T-helper 2 cell treated with Interferon-gamma antibody and Interleukin-4, amounts not matched to agents 100 ng/mL and 5 ng/mL, for 36 hours (primary cell): ENCODE results near the gene SCYL2. TPM values are rescaled to one million over a fixed set of nuclear protein-coding genes. Genes with fewer than 3 reads are reported as not detected.
"Not testable (repeated sequence)": the region's sequence is repeated elsewhere in the genome, so short reads cannot be mapped to it uniquely, and the experiment has no call there.

ENCODE experiments used
- intact Hi-C: fragments of 100-400 bp; cut with micrococcal nuclease; formaldehyde crosslinking; loops from one replicate; pipeline ENCODE4 v1.15.1; 2023
- total RNA-seq: library from RNA; stranded (reverse); gene quantifications from 2 replicates; pipeline ENCODE4 v1.2.3, GENCODE V29; 2022

The SCYL2 gene
- total RNA-seq, result 32.0 and 37.7 TPM in 2 replicates

GRCh38 chr12:100266835-100267602, at the start of gene SCYL2, which contains the start of gene DEPDC4:
Gene SCYL2 (plus strand): TSS chr12:100267177. CDS start chr12:100282971, 15,794 bp downstream.
Gene DEPDC4 (minus strand): TSS chr12:100267079. CDS start chr12:100267076, 3 bp downstream.
- intact Hi-C loops, result loop anchor here (1.0 to 2.0 kb wide), 5 partner anchors 67 to 1764 kb away; partner anchors contain the start of genes ACTR6, BLTP3B and SLC25A3

GRCh38 chr12:100219328-100220109, 47.5 kb upstream of the SCYL2 start:
- intact Hi-C loops, result no loop called here

GRCh38 chr12:100221523-100221922, 45.5 kb upstream of the SCYL2 start:
- intact Hi-C loops, result no loop called here

GRCh38 chr12:100222173-100222572, 44.8 kb upstream of the SCYL2 start:
- intact Hi-C loops, result not testable (repeated sequence)

GRCh38 chr12:100225491-100225890, 41.5 kb upstream of the SCYL2 start:
- intact Hi-C loops, result no loop called here

- intact Hi-C loops, result no loop called here
Measured at GRCh38 chr12:100229036-100229635, 37.8 kb upstream of the SCYL2 start.

- intact Hi-C loops, result loop anchor here (5.0 kb wide), 1 partner anchor 512 kb away; no protein-coding TSS in a partner anchor
Measured at GRCh38 chr12:100229876-100230275, 37.1 kb upstream of the SCYL2 start.

GRCh38 chr12:100231873-100232272, 35.1 kb upstream of the SCYL2 start:
- intact Hi-C loops, result loop anchor here (5.0 kb wide), 1 partner anchor 510 kb away; no protein-coding TSS in a partner anchor

- intact Hi-C loops, result loop anchor here (1.0 to 5.0 kb wide), 3 partner anchors 170 to 508 kb away; no protein-coding TSS in a partner anchor
Measured at GRCh38 chr12:100234166-100234565, 32.8 kb upstream of the SCYL2 start.

- intact Hi-C loops, result loop anchor here (1.0 to 5.0 kb wide), 3 partner anchors 170 to 508 kb away; no protein-coding TSS in a partner anchor
Measured at GRCh38 chr12:100234591-100235304, 32.2 kb upstream of the SCYL2 start.

GRCh38 chr12:100238801-100239200, 28.2 kb upstream of the SCYL2 start:
- intact Hi-C loops, result no loop called here

GRCh38 chr12:100239589-100239988, 27.4 kb upstream of the SCYL2 start:
- intact Hi-C loops, result no loop called here

- intact Hi-C loops, result no loop called here
Measured at GRCh38 chr12:100243137-100243536, 23.8 kb upstream of the SCYL2 start.

GRCh38 chr12:100247765-100248164, 19.2 kb upstream of the SCYL2 start:
- intact Hi-C loops, result no loop called here

GRCh38 chr12:100248886-100249285, 18.1 kb upstream of the SCYL2 start:
- intact Hi-C loops, result no loop called here

GRCh38 chr12:100249941-100250340, 17.0 kb upstream of the SCYL2 start:
- intact Hi-C loops, result no loop called here

GRCh38 chr12:100251917-100252316, 15.1 kb upstream of the SCYL2 start:
- intact Hi-C loops, result no loop called here

GRCh38 chr12:100253437-100253836, 13.5 kb upstream of the SCYL2 start:
- intact Hi-C loops, result no loop called here

- intact Hi-C loops, result no loop called here
Measured at GRCh38 chr12:100254876-100255275, 12.1 kb upstream of the SCYL2 start.

GRCh38 chr12:100258127-100258526, 8.8 kb upstream of the SCYL2 start:
- intact Hi-C loops, result no loop called here

GRCh38 chr12:100263131-100263530, 3.8 kb upstream of the SCYL2 start:
- intact Hi-C loops, result no loop called here
